Left renal pelvis (tissue), 4 donors: ENCODE measurements around the gene IZUMO1R. TPM values are rescaled to one million over a fixed set of nuclear protein-coding genes. Genes with fewer than 3 reads are reported as not detected.
"Not testable (repeated sequence)": the region's sequence is repeated elsewhere in the genome, so short reads cannot be mapped to it uniquely, and the experiment has no call there.

Experiments
- DNase-seq, 4 donors: peaks; one replicate each; pipeline ENCODE4 v3.0.0-alpha.2; 2013; ENCODE audit warnings: low read depth in 4 of 4, low spot score in 3 of 4
- polyA plus RNA-seq, 4 donors: library from polyadenylated mRNA; unstranded; fragments of 120-200 nt; gene quantifications; one replicate each; pipeline ENCODE4 v1.2.1, GENCODE V29; 2013; ENCODE audit not compliant: insufficient read length in 4 of 4

IZUMO1R gene
- not detected for polyA plus RNA-seq

DNA sequence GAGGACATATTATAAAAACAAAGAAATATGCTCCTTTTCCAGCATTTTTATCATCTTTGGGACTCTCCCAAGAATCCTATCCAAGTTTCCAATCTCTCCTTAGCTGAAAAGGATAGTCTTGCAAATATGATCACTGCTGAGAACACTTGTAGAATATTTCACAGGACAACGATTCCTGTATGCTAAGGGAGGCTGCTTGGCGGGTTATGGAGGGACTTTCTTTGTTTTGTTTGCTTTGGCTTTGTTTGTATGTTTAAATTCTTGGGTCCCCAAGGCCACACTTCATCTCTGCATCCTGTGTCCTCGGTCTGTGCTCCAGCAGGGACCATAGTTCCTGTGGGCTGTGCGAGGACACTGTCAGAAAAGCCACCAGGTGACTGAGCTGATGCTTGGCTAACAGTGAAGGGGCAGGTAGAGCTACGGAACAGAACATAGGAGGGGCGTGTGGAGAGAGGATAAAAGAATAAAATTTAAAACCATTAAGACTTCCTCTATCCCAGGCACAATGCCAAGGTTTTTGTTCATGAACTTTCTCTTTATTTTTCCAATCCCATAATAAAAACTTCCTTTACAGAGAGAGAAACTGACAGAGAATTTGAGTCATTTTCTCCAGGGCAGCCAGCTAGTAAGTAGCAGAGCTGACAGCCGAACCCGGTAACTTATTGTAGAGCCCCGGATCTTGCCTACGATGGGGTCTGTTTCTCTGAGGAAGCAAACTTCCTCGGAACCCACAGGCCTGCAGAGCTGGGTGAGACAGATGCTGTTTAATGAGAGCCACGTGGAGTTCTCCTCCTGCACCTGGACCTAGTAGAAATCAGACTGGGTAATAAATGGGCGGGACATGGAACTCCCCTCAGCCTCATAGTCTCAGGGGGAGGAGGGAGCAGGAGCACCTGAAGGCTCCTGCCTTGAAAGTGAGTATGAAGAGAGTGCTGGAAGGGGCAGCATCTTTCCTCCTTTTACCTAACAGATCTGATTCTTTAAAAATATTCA, at the start of gene IZUMO1R:
Gene IZUMO1R (plus strand): TSS at position 615 of the 993 bp plus-strand sequence. CDS start 1,057 bp downstream, outside the sequence.
- no peak for DNase-seq

GRCh38 chr11:94271885-94272372, 32.5 kb upstream of the IZUMO1R start:
- DNase-seq, result no peak

- peak in 2 of 4 donors; percentile 16 to 35 for DNase-seq
These were observed 31.6 kb upstream of the IZUMO1R start for GRCh38 chr11:94272738-94273313.

- no peak for DNase-seq
These were observed 28.4 kb upstream of the IZUMO1R start for GRCh38 chr11:94275961-94276360.

- no peak for DNase-seq
These were observed 27.4 kb upstream of the IZUMO1R start for GRCh38 chr11:94276943-94277342.

- DNase-seq, result not testable (repeated sequence)
These were observed 26.2 kb upstream of the IZUMO1R start for GRCh38 chr11:94278207-94278606.

DNA sequence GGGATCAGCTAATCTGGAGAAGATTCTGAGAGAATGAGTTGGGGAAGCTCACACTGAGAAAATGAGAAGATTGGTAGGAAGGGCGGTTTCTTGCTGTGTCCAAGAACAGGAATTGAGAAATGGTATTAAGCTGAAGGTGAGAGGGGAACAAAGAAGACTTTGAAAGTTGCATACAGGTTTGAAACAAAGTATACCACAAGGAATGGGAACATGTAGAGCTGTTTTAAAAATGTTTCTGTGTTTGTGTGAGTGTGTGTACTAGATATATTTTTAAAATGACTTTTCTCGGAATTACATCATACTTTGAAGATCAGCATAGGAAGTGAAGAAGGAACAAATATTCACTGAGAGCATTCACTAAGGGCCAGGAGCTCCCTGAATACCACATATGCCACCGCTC, 24.4 kb upstream of the IZUMO1R start:
- DNase-seq, result no peak

DNA sequence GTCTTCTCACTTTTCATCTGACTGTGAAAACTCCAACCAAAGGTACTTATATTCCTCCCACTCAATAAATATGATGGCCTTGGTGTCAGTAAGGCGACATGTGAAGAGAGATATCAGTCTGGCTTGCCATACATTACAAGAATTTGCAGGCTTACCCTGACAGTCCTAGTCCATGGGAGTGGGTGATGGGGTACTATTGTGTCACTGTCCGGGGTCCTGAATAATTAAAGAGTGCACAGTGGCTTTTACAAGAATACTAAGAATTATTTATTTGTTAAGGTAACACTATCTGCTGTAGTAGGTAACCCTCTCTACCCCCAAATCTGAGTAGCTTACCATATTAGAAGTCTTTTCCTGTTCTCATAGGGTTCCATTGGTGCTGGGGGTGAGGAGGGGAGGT, 23.1 kb upstream of the IZUMO1R start:
- DNase-seq, result no peak

DNA sequence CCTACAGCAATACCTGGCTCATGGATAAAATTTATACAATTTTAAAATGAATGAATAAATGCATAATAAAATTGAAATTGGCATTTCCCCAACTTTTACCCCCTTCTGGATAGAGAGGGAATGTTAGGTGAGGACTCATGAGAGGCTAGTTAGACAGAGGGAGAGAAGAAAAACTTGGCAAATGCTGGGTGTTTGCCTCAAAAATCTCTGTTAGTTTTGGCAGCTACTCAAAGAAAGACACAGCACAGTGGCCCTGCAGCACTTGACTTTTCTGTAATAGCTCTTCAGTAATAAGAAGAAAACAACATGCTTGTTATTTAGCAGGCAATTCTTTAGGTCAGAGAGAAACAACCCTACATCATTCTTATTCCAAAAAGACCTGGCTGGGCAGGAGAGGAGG, 20.7 kb upstream of the IZUMO1R start:
- DNase-seq, result no peak

- DNase-seq, result no peak
These were observed 8.8 kb upstream of the IZUMO1R start for GRCh38 chr11:94295534-94295933.

DNA sequence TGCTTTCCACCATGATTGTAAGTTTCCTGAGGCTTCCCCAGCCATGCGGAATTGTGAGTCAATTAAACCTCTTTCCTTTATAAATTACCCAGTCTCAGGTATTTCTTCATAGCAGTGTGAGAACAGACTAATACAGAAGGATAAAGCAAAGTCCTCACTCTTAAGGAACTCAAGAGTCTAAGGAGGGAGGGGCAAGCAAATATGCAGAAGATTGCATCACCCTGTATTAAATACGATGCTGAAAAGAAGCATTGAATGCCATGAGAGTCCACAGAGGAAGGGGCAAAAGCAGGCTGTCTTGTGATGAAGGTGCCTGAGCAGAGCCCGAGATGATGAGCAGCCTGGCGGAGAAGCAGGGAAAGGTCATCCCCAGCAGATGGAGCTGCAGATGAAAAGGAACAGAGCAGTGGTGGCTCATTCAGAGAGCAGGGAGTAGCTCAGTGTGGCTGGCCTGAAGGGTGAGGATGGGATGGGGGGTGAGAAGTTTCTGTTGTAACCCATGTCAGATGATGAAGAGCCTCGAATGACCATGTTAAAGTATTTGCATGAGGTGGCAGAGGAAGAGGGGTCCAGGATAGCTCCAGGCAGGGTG, 6.3 kb upstream of the IZUMO1R start:
- DNase-seq, result no peak

DNA sequence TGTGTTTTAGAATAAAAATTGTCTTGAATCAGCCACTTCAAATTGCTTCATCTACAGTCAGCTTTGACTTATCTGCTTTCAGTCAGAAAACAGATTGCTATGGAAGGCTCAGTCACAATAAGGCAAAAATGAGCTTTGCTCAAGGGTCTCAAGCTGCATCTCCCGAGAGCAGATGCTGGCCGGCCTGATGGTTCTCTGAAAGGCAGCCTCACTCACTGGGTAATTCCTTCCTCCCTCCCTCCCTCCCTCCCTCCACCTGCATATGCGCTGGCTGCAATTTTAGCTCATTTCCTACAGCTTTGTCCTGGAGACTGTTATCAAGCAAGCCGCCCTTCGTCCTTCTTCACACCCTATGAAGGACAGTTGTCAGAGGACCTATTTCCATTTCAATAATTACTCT, 1.6 kb upstream of the IZUMO1R start:
- no peak for DNase-seq

GRCh38 chr11:94305146-94305545, 766 bp downstream of the IZUMO1R start:
- no peak for DNase-seq

GRCh38 chr11:94307101-94307791, 2.9 kb downstream of the IZUMO1R start:
- no peak for DNase-seq

- DNase-seq, result no peak
These were observed 3.6 kb downstream of the IZUMO1R start for GRCh38 chr11:94308024-94308423.

- no peak for DNase-seq
These were observed 5.4 kb downstream of the IZUMO1R start for GRCh38 chr11:94309757-94310156.

GRCh38 chr11:94310191-94310875, 6.0 kb downstream of the IZUMO1R start:
- no peak for DNase-seq

DNA sequence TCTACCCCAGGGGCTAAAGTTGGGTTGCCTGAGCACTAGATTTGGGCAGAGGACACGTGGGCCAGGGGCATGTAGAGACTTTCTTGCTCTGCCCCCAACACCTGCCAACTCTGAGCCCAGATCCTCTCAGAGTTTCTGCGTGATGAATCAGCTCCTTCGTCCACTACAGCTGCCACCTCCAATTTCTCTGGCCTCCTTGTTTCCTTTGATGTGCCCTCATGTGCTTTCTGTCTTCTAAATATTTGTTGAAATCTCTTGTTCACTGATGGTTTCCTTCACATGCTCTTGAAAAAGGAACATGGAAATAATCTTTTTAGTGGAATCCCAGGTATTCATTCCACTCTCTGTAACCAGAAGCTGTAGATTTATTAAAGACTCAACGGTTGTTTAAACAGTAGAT, 8.0 kb downstream of the IZUMO1R start:
- no peak for DNase-seq

DNA sequence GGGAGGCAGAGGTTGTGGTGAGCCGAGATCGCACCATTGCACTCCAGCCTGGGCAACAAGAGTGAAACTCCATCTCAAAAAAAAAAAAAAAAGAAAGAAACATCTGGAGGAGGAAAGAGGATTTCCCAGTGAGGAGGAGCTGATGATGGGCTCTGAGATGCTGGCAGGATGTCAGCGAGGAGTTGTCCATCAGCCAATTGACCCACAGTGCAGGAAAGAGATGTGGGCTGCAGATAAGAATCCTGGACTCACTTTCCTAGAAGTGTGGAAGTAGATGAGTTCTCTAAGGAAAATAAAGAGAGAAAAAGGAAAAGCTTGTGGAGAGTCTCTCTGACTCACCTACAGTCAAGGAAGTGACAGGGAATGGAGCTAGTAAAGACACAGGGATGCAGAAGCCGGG, 9.7 kb downstream of the IZUMO1R start:
- no peak for DNase-seq

GRCh38 chr11:94315664-94316063, 11.3 kb downstream of the IZUMO1R start:
- no peak for DNase-seq
